NT2/D1 (cell line): ENCODE measurements around the gene CST3.

Source experiments
- DNase-seq: peaks from one replicate; pipeline ENCODE4 v3.0.0-alpha.2; 2011; ENCODE audit warnings: low read depth, low spot score
- H3K27me3 ChIP-seq: 2 replicates; pipeline ENCODE4 v1.6.0; 2011; ENCODE audit warnings: mild to moderate bottlenecking; ENCODE audit not compliant: insufficient read length, insufficient read depth
- H3K36me3 ChIP-seq: 2 replicates; pipeline ENCODE4 v1.6.1; 2011; ENCODE audit warnings: mild to moderate bottlenecking, low read length, mixed read lengths; ENCODE audit not compliant: insufficient read depth, insufficient read length
- H3K4me1 ChIP-seq: 2 replicates; pipeline ENCODE4 v1.5.1; 2011; ENCODE audit not compliant: insufficient read depth, insufficient read length
- H3K4me3 ChIP-seq: 2 replicates; pipeline ENCODE4 v1.5.1; 2011; ENCODE audit warnings: low read depth; ENCODE audit not compliant: insufficient read length
- H3K9ac ChIP-seq: 2 replicates; pipeline ENCODE4 v1.6.0; 2011; ENCODE audit warnings: low read depth; ENCODE audit not compliant: insufficient read length
- H3K9me3 ChIP-seq: 2 replicates; pipeline ENCODE4 v1.5.1; 2011; ENCODE audit warnings: mild to moderate bottlenecking, low read length; ENCODE audit not compliant: insufficient read depth
- SUZ12 ChIP-seq: IDR thresholded peaks from 2 replicates; pipeline ENCODE4 v1.6.1; 2011; ENCODE audit not compliant: insufficient read length, insufficient read depth; ENCODE audit errors: extremely low read depth
- YY1 ChIP-seq: IDR thresholded peaks from 2 replicates; pipeline ENCODE4 v1.6.1; 2011; ENCODE audit not compliant: insufficient read length, insufficient read depth
- ZNF274 ChIP-seq: IDR thresholded peaks from 2 replicates; pipeline ENCODE4 v1.6.1; 2011; ENCODE audit warnings: mild to moderate bottlenecking, low read depth, low read length

The CST3 gene

DNA sequence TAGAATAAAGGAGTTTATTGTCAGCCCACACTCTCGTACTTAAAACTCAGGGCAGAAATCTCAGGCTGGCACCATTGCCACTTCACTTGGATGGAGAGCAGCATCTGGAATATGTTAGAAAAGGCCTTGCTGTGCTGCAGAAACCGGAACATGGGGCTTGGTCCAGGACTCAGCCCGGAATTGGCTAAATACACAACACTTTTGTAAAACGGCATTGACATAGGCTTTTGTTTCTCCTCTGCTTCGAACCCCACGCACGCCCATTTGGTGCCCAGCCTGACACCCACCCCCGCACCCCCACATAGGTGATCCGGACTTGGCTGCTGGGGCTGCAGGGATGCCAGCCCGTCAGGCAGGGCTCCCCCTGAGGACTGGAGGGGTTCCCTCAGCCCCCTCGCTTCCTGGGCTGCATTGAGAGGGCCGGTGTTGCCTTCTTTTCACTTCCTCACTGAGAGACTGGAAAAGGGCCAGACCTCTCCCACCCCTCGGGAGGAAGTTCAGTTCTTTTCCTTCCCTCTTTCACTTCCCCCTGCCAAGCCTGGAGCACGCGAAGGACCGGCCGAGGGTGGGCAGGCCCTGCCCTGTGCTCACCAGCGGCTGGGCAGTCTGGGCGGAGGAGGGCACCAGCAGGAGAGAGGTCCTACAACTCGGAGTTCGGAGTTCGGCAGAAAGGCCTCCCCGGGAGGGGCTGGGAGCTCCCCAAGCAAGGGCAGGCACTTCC, 17.9 kb upstream of the CST3 start:
- Histone ChIP-seq H3K36me3 (no peaks in the 10 kb centered on the region), H3K27me3 (no peaks in the 10 kb centered on the region), H3K9me3 (no peaks in the 10 kb centered on the region), H3K9ac (no peak overlapping the region), H3K4me3 (no peak overlapping the region), H3K4me1 (no peaks in the 10 kb centered on the region)
- no peak for TF ChIP-seq ZNF274
- TF ChIP-seq YY1 = no peak
- no peak for TF ChIP-seq SUZ12
- no peak for DNase-seq

DNA sequence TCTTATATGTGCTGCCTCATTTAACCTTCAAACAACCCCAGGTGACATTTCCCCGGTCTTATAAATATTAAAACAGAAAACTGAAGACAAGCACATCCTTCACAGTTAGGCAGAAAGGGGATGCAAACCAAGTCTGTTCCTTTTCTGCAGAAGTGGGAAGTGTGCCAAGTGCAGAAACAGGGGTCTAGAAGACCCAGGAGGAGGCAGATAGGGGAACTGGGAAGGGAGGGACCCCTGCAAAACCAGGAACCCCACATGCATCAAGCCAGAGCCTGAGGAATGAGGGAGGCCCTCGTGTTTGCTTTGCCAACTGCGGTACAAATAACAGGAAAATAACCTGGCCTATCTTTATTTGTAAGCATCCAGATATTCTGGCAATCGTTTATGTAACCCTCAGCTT, 17.0 kb upstream of the CST3 start:
- no peaks in the 10 kb centered on the region for H3K27me3 ChIP-seq
- no peak for DNase-seq
- TF ChIP-seq SUZ12 (no peak), YY1 (no peak), ZNF274 (no peak)
- no peaks in the 10 kb centered on the region for H3K4me1 ChIP-seq
- H3K36me3 ChIP-seq = no peaks in the 10 kb centered on the region
- H3K9ac ChIP-seq = no peak overlapping the region
- no peak overlapping the region for H3K4me3 ChIP-seq
- H3K9me3 ChIP-seq = no peaks in the 10 kb centered on the region

DNA sequence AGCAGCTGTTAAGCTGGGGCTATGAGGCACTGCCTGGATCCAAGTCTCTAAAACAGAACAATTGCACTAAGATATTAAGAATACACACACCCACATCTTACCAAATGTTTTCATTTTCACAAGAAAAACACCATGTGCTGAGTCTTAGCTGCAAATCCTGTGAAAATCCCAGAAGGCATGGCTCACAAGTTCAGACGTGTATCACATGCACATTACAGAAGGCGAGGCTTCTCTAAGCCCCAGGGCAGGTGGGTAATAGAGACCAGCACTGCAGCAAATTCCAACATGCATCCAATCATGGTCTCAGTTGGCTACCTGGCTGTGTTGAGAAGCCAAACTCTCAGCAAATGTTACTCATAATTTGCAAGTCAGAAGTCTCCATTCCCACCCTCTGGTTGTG, 16.2 kb upstream of the CST3 start:
- Histone ChIP-seq H3K4me3 (no peak overlapping the region), H3K9me3 (no peaks in the 10 kb centered on the region), H3K9ac (no peak overlapping the region), H3K36me3 (no peaks in the 10 kb centered on the region), H3K27me3 (no peaks in the 10 kb centered on the region), H3K4me1 (no peaks in the 10 kb centered on the region)
- TF ChIP-seq ZNF274 = no peak
- no peak for DNase-seq

DNA sequence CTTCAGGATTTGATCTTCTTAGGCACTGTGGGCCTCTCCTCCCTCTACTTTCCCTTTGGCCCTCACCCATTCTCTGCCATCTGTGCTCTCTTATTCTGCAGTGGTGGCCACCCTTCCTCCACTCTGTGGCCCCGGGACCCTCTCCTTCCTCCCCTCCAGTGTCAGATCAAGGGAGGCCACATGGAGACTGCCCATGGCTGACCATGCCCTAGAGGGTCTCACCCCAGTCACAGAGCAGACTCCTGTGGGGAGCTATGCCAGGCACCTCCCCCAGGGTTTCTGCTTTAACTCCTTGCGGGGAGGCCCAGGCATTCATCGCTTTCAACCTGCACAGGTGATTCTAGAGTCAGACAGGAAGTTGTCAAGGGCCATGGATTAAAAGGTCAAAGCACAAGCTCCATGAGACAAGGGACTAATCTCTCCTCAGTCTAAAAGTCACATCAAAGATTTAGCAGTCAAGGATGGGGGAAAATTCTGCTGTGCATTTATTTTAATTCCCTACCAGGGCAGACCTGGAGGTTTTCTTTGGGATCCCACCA, 15.7 kb upstream of the CST3 start:
- H3K4me1 ChIP-seq = no peaks in the 10 kb centered on the region
- TF ChIP-seq YY1 (no peak), SUZ12 (no peak), ZNF274 (no peak)
- no peaks in the 10 kb centered on the region for H3K9me3 ChIP-seq
- H3K36me3 ChIP-seq = no peaks in the 10 kb centered on the region
- no peak for DNase-seq
- no peak overlapping the region for H3K4me3 ChIP-seq
- no peak overlapping the region for H3K9ac ChIP-seq
- H3K27me3 ChIP-seq = no peaks in the 10 kb centered on the region

DNA sequence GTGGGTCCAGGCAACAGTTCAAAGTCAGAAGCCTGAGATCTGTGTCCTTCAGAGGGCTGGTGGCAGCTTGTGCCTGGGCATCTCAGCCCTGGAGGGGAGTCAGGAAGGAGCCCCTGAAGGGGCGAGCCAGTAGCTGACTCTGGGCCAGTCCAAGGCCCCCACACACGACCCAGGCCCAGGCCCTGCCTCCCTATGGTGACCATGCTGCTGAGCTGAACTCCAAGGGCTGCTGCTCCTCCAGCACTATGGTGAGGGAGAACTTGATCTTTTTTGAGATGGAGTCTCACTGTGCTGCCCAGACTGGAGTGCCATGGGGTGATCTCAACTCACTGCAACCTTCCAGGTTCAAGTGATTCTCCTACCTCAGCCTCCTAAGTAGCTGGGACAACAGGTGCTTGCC, 15.2 kb upstream of the CST3 start:
- Histone ChIP-seq H3K27me3 (no peaks in the 10 kb centered on the region), H3K9ac (no peak overlapping the region), H3K9me3 (no peaks in the 10 kb centered on the region), H3K36me3 (no peaks in the 10 kb centered on the region), H3K4me3 (no peak overlapping the region), H3K4me1 (no peaks in the 10 kb centered on the region)
- TF ChIP-seq SUZ12 = no peak
- TF ChIP-seq ZNF274 = no peak
- no peak for TF ChIP-seq YY1
- no peak for DNase-seq

DNA sequence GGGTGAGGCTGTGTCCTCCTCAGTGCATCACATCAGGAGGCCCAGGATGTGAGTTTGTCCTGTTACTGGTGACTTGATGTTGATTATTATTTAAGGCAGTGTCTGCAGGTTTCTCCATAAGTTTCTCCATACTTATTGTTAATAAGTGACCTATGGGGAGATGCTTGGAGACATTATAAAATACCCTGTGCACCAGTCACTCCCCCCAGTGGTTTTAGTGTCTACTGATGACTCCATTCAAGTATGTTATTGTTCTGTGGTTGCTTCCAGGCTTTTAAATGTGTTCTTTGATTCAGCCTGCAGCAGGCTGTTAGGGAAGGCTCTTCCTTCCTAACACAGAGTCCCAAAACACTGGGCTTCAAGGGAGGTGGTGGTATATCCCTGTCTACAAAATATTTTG, 14.6 kb upstream of the CST3 start:
- Histone ChIP-seq H3K4me1 (no peaks in the 10 kb centered on the region), H3K36me3 (no peaks in the 10 kb centered on the region), H3K9me3 (no peaks in the 10 kb centered on the region), H3K4me3 (no peak overlapping the region), H3K27me3 (no peaks in the 10 kb centered on the region), H3K9ac (no peak overlapping the region)
- TF ChIP-seq YY1 (no peak), ZNF274 (no peak), SUZ12 (no peak)
- no peak for DNase-seq

DNA sequence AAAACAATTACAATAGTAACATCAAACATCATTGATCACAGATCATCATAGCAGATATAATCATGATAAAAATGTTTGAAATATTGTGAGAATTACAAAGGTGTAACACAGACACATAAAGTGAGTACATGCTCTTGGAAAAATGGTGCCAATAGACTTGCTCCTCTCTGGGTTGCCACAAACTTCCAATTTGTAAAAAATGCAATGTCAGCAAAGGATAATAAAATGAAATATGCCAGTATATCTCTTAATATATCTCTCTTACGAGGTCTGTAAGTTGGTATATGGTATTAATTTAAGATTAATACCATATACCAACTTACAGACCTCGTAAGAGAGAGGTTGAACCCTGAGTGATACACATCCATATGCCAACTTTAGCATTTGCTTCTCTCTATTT, 13.4 kb upstream of the CST3 start:
- H3K9me3 ChIP-seq = no peaks in the 10 kb centered on the region
- H3K9ac ChIP-seq = no peak overlapping the region
- H3K36me3 ChIP-seq = no peaks in the 10 kb centered on the region
- H3K4me3 ChIP-seq = no peak overlapping the region
- no peaks in the 10 kb centered on the region for H3K27me3 ChIP-seq
- no peaks in the 10 kb centered on the region for H3K4me1 ChIP-seq
- DNase-seq = no peak
- no peak for TF ChIP-seq ZNF274
- no peak for TF ChIP-seq YY1
- TF ChIP-seq SUZ12 = no peak
